HFF-Myc (cell line): Measurements from ENCODE around the gene SLC2A9.

Experiments
- DNase-seq: peaks from one replicate; pipeline ENCODE4 v3.0.0-alpha.2; 2011; ENCODE audit warnings: low read depth; ENCODE audit errors: extremely low read depth
- H3K4me3 ChIP-seq: replicated peaks from 2 replicates; pipeline ENCODE4 v1.5.1; 2011; ENCODE audit warnings: low read depth, mild to moderate bottlenecking, control low read depth, low read length
- CTCF ChIP-seq: IDR thresholded peaks from 2 replicates; pipeline ENCODE4 v1.5.1; 2012; ENCODE audit warnings: mild to moderate bottlenecking, low read depth, low read length, control low read depth; ENCODE audit errors: missing control alignments

The SLC2A9 gene

GRCh38 chr4:10029403-10029802 is 8.1 kb upstream of the SLC2A9 start:
- TF ChIP-seq CTCF: no peak
- H3K4me3 ChIP-seq: no peak overlapping the region
- no peak for DNase-seq

GRCh38 chr4:10028910-10029309 is 7.6 kb upstream of the SLC2A9 start:
- no peak for DNase-seq
- TF ChIP-seq CTCF: no peak
- no peak overlapping the region for H3K4me3 ChIP-seq

GRCh38 chr4:10026485-10026884 is 5.2 kb upstream of the SLC2A9 start:
- no peak overlapping the region for H3K4me3 ChIP-seq
- DNase-seq: no peak
- no peak for TF ChIP-seq CTCF

- H3K4me3 ChIP-seq: no peak overlapping the region
- DNase-seq: no peak
- TF ChIP-seq CTCF: no peak
These were observed 4.0 kb upstream of the SLC2A9 start for GRCh38 chr4:10025230-10025806.

- DNase-seq: no peak
- H3K4me3 ChIP-seq: no peak overlapping the region
- TF ChIP-seq CTCF: no peak
These were observed 3.0 kb upstream of the SLC2A9 start for GRCh38 chr4:10024303-10024702.

GRCh38 chr4:10023806-10024205 is 2.5 kb upstream of the SLC2A9 start:
- no peak for TF ChIP-seq CTCF
- DNase-seq: no peak

GRCh38 chr4:10023050-10023419 is 1.7 kb upstream of the SLC2A9 start:
- no peak for TF ChIP-seq CTCF
- no peak for DNase-seq
- no peak overlapping the region for H3K4me3 ChIP-seq

More at GRCh38 chr4:10023806-10024205, 2.5 kb upstream of the SLC2A9 start:
- H3K4me3 ChIP-seq: no peak overlapping the region
